ENCODE measurements around the gene HOXB3.

The HOXB3 gene

DNA sequence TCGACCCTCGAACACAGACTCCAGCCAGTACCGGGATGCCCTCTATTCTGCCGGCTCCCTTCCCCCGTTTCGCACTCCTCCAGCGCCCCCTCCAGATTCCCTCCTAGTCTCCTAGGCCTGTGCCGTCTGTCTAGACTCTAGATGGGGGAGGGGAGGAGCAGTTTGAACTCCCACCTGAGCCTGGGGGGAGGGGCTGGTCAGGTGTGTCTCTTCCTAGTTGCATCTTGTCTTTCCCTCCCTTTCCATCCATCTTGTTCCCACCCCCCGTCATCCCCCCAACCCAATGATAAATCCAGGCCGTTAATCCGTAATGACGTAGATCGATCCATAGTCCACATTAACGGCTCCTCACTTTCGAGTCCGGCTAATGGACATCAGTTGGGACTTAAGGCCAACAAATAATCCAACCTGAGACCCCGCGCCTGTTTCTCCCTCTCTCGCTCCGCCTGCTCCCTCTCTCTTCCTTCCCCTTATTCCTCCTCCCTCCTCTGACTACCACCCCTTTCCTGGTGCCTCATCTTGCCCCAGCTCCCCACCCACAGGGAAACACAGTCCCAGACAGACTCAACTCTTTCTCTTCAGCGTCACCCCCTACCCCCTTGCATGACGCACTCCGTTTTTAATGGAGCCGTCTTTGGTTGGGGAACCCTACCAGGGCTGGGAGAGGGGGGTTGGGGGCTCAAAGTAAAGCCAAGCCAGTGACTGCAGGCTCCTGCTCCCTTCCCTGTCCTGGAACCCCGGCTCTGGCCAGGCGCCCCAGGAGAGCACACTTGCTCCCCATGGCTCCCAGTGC, 6.9 kb upstream of the HOXB3 start:
- peaks cover 4% of the 10 kb centered on the region for H3K4me1 ChIP-seq (ENCODE audit: insufficient read depth, poor library complexity, severe bottlenecking)
- no peak for TF ChIP-seq CTCF (IDR thresholded peaks at IDR 0.05; ENCODE audit: poor library complexity, severe bottlenecking)
- DNase-seq (ENCODE audit: low spot score) (no peak), ATAC-seq (ENCODE audit: low read depth) (0 out of 3 replicates have a peak, but pooled peaks have one; percentile 4)
- no peaks in the 10 kb centered on the region for H3K9me3 ChIP-seq (ENCODE audit: severe bottlenecking)
- no peaks in the 10 kb centered on the region for H3K36me3 ChIP-seq (ENCODE audit: low read depth)
- no peak overlapping the region for H3K27ac ChIP-seq (ENCODE audit: poor library complexity, severe bottlenecking)
- H3K27me3 ChIP-seq (ENCODE audit: insufficient read depth, poor library complexity, severe bottlenecking) = no peaks in the 10 kb centered on the region
- H3K4me3 ChIP-seq (ENCODE audit: severe bottlenecking) = peak overlapping the region; percentile 38

DNA sequence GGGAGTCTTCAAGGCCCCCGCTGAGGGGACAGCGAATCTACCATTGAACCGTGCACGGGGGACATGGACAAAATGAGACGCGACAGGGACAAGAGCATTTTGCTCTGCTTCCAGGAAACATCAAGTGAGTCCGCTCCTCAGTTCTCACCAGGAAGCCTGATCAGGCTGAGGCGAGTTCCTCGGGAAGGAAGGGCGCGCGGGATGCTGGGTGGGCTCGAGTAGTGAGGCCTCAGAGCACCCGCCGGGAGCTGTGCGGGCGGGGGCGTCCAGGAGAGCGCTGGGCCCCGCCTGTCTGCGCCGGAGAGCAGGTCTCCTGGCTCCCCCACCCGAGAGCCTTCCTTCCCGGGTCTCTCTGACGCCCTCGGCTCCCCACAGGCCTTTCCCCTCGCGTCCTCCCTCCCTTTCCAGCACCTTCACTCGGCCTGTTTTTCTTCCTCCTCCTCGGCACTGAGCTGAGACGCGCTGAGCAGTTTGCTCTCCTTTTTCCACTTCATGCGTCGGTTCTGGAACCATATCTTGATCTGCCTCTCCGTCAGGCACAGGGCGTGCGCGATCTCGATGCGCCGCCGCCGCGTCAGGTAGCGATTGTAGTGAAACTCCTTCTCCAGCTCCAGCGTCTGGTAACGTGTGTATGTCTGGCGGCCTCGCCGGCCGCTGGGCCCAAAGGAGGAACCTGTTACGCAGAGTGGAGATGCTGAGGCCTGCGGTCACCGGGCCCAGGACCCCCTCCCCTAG, 6.1 kb upstream of the HOXB3 start:
- TF ChIP-seq CTCF (IDR thresholded peaks at IDR 0.05; ENCODE audit: poor library complexity, severe bottlenecking) = no peak
- H3K27ac ChIP-seq (ENCODE audit: poor library complexity, severe bottlenecking) = no peak overlapping the region
- ATAC-seq (ENCODE audit: low read depth) (no peak), DNase-seq (ENCODE audit: low spot score) (no peak)
- no peak overlapping the region for H3K4me3 ChIP-seq (ENCODE audit: severe bottlenecking)
- no peaks in the 10 kb centered on the region for H3K27me3 ChIP-seq (ENCODE audit: insufficient read depth, poor library complexity, severe bottlenecking)
- no peaks in the 10 kb centered on the region for H3K36me3 ChIP-seq (ENCODE audit: low read depth)
- H3K4me1 ChIP-seq (ENCODE audit: insufficient read depth, poor library complexity, severe bottlenecking) = no peaks in the 10 kb centered on the region
- H3K9me3 ChIP-seq (ENCODE audit: severe bottlenecking) = no peaks in the 10 kb centered on the region

GRCh38 chr17:48595278-48595999, 5.4 kb upstream of the HOXB3 start:
- Histone ChIP-seq H3K27me3 (ENCODE audit: insufficient read depth, poor library complexity, severe bottlenecking) (no peaks in the 10 kb centered on the region), H3K4me3 (ENCODE audit: severe bottlenecking) (no peak overlapping the region), H3K36me3 (ENCODE audit: low read depth) (no peaks in the 10 kb centered on the region), H3K9me3 (ENCODE audit: severe bottlenecking) (no peaks in the 10 kb centered on the region), H3K27ac (ENCODE audit: poor library complexity, severe bottlenecking) (no peak overlapping the region), H3K4me1 (ENCODE audit: insufficient read depth, poor library complexity, severe bottlenecking) (no peaks in the 10 kb centered on the region)
- no peak for TF ChIP-seq CTCF (IDR thresholded peaks at IDR 0.05; ENCODE audit: poor library complexity, severe bottlenecking)
- ATAC-seq (ENCODE audit: low read depth) (no peak), DNase-seq (ENCODE audit: low spot score) (no peak)

DNA sequence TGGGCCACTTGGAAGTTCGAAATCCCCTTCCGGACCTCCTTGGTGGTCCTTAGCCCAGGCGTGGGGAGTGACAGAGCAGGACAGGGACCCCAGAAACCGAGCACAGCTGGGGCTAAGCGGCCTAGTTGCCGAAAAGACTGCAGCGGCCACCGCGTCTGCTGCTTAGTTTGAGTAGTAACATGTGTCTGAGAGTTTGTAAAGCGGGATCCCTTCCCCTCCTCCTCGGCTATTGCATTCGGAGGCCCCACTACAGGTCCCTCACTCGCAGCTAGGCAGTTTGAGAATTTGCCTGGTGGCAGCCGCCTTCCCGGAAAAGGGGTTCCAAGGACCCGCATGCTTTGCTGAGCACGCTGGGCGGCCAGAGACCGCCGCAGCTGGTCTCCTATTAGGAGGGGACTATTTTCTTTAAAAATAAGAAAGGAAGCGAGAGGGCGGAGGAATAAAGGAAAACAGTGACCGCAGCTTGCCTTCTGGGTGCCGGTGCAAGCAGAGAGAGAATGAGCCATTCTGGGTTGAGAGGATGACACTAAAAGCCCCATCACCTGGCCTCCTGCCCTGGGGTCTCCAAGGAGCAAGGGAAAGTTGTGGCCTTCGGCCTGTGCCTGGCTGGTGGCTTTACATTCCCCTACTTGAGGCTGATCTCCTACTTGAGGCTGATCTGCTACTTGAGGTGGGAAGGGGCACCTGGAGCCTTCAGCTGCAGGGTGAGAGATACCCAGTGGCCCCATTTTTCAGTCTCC, 4.7 kb upstream of the HOXB3 start:
- Histone ChIP-seq H3K36me3 (ENCODE audit: low read depth) (no peaks in the 10 kb centered on the region), H3K4me3 (ENCODE audit: severe bottlenecking) (no peak overlapping the region), H3K9me3 (ENCODE audit: severe bottlenecking) (no peaks in the 10 kb centered on the region), H3K27ac (ENCODE audit: poor library complexity, severe bottlenecking) (no peak overlapping the region), H3K4me1 (ENCODE audit: insufficient read depth, poor library complexity, severe bottlenecking) (no peaks in the 10 kb centered on the region), H3K27me3 (ENCODE audit: insufficient read depth, poor library complexity, severe bottlenecking) (no peaks in the 10 kb centered on the region)
- TF ChIP-seq CTCF (IDR thresholded peaks at IDR 0.05; ENCODE audit: poor library complexity, severe bottlenecking) = no peak
- DNase-seq (ENCODE audit: low spot score) = no peak
- no peak for ATAC-seq (ENCODE audit: low read depth)
